ENCODE data around the gene IGFL2.
"Not testable (repeated sequence)": the region's sequence is repeated elsewhere in the genome, so short reads cannot be mapped to it uniquely, and the experiment has no call there.

The IGFL2 gene

GRCh38 chr19:46180701-46181387 is 32.8 kb downstream of the IGFL2 start:
- Histone ChIP-seq H3K27ac (ENCODE audit: low read length) (no peak overlapping the region), H3K9ac (ENCODE audit: low read depth, low read length) (no peak overlapping the region)

GRCh38 chr19:46181388-46181779 is 33.3 kb downstream of the IGFL2 start:
- Histone ChIP-seq H3K27me3 (ENCODE audit: insufficient read depth, low read length) (no peaks in the 10 kb centered on the region), H3K9me3 (ENCODE audit: insufficient read depth, low read depth, low read length) (no peaks in the 10 kb centered on the region), H3K4me1 (ENCODE audit: insufficient read depth, low read length) (no peaks in the 10 kb centered on the region), H3K9ac (ENCODE audit: low read depth, low read length) (no peak overlapping the region), H3K27ac (ENCODE audit: low read length) (no peak overlapping the region), H3K36me3 (ENCODE audit: insufficient read depth, low read depth, low read length) (no peaks in the 10 kb centered on the region), H3K4me3 (ENCODE audit: low read length) (no peak overlapping the region)

More at GRCh38 chr19:46180701-46181387, 32.8 kb downstream of the IGFL2 start:
- Histone ChIP-seq H3K36me3 (ENCODE audit: insufficient read depth, low read depth, low read length) (no peaks in the 10 kb centered on the region), H3K27me3 (ENCODE audit: insufficient read depth, low read length) (no peaks in the 10 kb centered on the region), H3K4me1 (ENCODE audit: insufficient read depth, low read length) (no peaks in the 10 kb centered on the region), H3K9me3 (ENCODE audit: insufficient read depth, low read depth, low read length) (no peaks in the 10 kb centered on the region), H3K4me3 (ENCODE audit: low read length) (no peak overlapping the region)

GRCh38 chr19:46182476-46182875 is 34.4 kb downstream of the IGFL2 start:
- H3K9me3 ChIP-seq (ENCODE audit: insufficient read depth, low read depth, low read length) = no peaks in the 10 kb centered on the region
- H3K4me3 ChIP-seq (ENCODE audit: low read length) = no peak overlapping the region
- no peaks in the 10 kb centered on the region for H3K27me3 ChIP-seq (ENCODE audit: insufficient read depth, low read length)
- H3K4me1 ChIP-seq (ENCODE audit: insufficient read depth, low read length) = no peaks in the 10 kb centered on the region
- H3K27ac ChIP-seq (ENCODE audit: low read length) = no peak overlapping the region
- no peaks in the 10 kb centered on the region for H3K36me3 ChIP-seq (ENCODE audit: insufficient read depth, low read depth, low read length)
- no peak overlapping the region for H3K9ac ChIP-seq (ENCODE audit: low read depth, low read length)

- H3K4me3 ChIP-seq (ENCODE audit: low read length); H3K27ac ChIP-seq (ENCODE audit: low read length); H3K36me3 ChIP-seq (ENCODE audit: insufficient read depth, low read depth, low read length); H3K9ac ChIP-seq (ENCODE audit: low read depth, low read length); H3K9me3 ChIP-seq (ENCODE audit: insufficient read depth, low read depth, low read length); H3K27me3 ChIP-seq (ENCODE audit: insufficient read depth, low read length); H3K4me1 ChIP-seq (ENCODE audit: insufficient read depth, low read length): not testable (repeated sequence)
These were observed 37.0 kb downstream of the IGFL2 start for GRCh38 chr19:46184775-46185710.

GRCh38 chr19:46186101-46186716 is 38.2 kb downstream of the IGFL2 start:
- no peak overlapping the region for H3K9ac ChIP-seq (ENCODE audit: low read depth, low read length)
- H3K4me3 ChIP-seq (ENCODE audit: low read length) = no peak overlapping the region
- H3K9me3 ChIP-seq (ENCODE audit: insufficient read depth, low read depth, low read length) = no peaks in the 10 kb centered on the region
- no peaks in the 10 kb centered on the region for H3K27me3 ChIP-seq (ENCODE audit: insufficient read depth, low read length)
- no peak overlapping the region for H3K27ac ChIP-seq (ENCODE audit: low read length)
- H3K4me1 ChIP-seq (ENCODE audit: insufficient read depth, low read length) = no peaks in the 10 kb centered on the region
- no peaks in the 10 kb centered on the region for H3K36me3 ChIP-seq (ENCODE audit: insufficient read depth, low read depth, low read length)

GRCh38 chr19:46186717-46187101 is 38.7 kb downstream of the IGFL2 start:
- no peaks in the 10 kb centered on the region for H3K4me1 ChIP-seq (ENCODE audit: insufficient read depth, low read length)
- no peak overlapping the region for H3K27ac ChIP-seq (ENCODE audit: low read length)
- no peaks in the 10 kb centered on the region for H3K27me3 ChIP-seq (ENCODE audit: insufficient read depth, low read length)
- no peaks in the 10 kb centered on the region for H3K36me3 ChIP-seq (ENCODE audit: insufficient read depth, low read depth, low read length)
- no peak overlapping the region for H3K9ac ChIP-seq (ENCODE audit: low read depth, low read length)
- H3K9me3 ChIP-seq (ENCODE audit: insufficient read depth, low read depth, low read length) = no peaks in the 10 kb centered on the region
- H3K4me3 ChIP-seq (ENCODE audit: low read length) = no peak overlapping the region

- no peaks in the 10 kb centered on the region for H3K27me3 ChIP-seq (ENCODE audit: insufficient read depth, low read length)
- H3K4me3 ChIP-seq (ENCODE audit: low read length) = no peak overlapping the region
- H3K4me1 ChIP-seq (ENCODE audit: insufficient read depth, low read length) = no peaks in the 10 kb centered on the region
- no peaks in the 10 kb centered on the region for H3K9me3 ChIP-seq (ENCODE audit: insufficient read depth, low read depth, low read length)
- no peaks in the 10 kb centered on the region for H3K36me3 ChIP-seq (ENCODE audit: insufficient read depth, low read depth, low read length)
- no peak overlapping the region for H3K27ac ChIP-seq (ENCODE audit: low read length)
- H3K9ac ChIP-seq (ENCODE audit: low read depth, low read length) = no peak overlapping the region
These were observed 42.2 kb downstream of the IGFL2 start for GRCh38 chr19:46189971-46190888.

- H3K27ac ChIP-seq (ENCODE audit: low read length) = no peak overlapping the region
- no peaks in the 10 kb centered on the region for H3K27me3 ChIP-seq (ENCODE audit: insufficient read depth, low read length)
These were observed 43.3 kb downstream of the IGFL2 start for GRCh38 chr19:46191356-46191755.

GRCh38 chr19:46191972-46192371 is 43.9 kb downstream of the IGFL2 start:
- Histone ChIP-seq H3K27ac (ENCODE audit: low read length) (no peak overlapping the region), H3K4me3 (ENCODE audit: low read length) (no peak overlapping the region), H3K36me3 (ENCODE audit: insufficient read depth, low read depth, low read length) (no peaks in the 10 kb centered on the region), H3K4me1 (ENCODE audit: insufficient read depth, low read length) (no peaks in the 10 kb centered on the region), H3K27me3 (ENCODE audit: insufficient read depth, low read length) (no peaks in the 10 kb centered on the region), H3K9me3 (ENCODE audit: insufficient read depth, low read depth, low read length) (no peaks in the 10 kb centered on the region), H3K9ac (ENCODE audit: low read depth, low read length) (no peak overlapping the region)

More at GRCh38 chr19:46191356-46191755, 43.3 kb downstream of the IGFL2 start:
- H3K36me3 ChIP-seq (ENCODE audit: insufficient read depth, low read depth, low read length) = no peaks in the 10 kb centered on the region
- H3K9me3 ChIP-seq (ENCODE audit: insufficient read depth, low read depth, low read length) = no peaks in the 10 kb centered on the region
- H3K9ac ChIP-seq (ENCODE audit: low read depth, low read length) = no peak overlapping the region
- no peaks in the 10 kb centered on the region for H3K4me1 ChIP-seq (ENCODE audit: insufficient read depth, low read length)
- no peak overlapping the region for H3K4me3 ChIP-seq (ENCODE audit: low read length)

- H3K9ac ChIP-seq (ENCODE audit: low read depth, low read length); H3K4me3 ChIP-seq (ENCODE audit: low read length); H3K9me3 ChIP-seq (ENCODE audit: insufficient read depth, low read depth, low read length); H3K27ac ChIP-seq (ENCODE audit: low read length); H3K4me1 ChIP-seq (ENCODE audit: insufficient read depth, low read length); H3K27me3 ChIP-seq (ENCODE audit: insufficient read depth, low read length); H3K36me3 ChIP-seq (ENCODE audit: insufficient read depth, low read depth, low read length): not testable (repeated sequence)
These were observed 44.6 kb downstream of the IGFL2 start for GRCh38 chr19:46192626-46192991.

GRCh38 chr19:46192992-46193650 is 45.1 kb downstream of the IGFL2 start:
- Histone ChIP-seq H3K9me3 (ENCODE audit: insufficient read depth, low read depth, low read length) (no peaks in the 10 kb centered on the region), H3K4me1 (ENCODE audit: insufficient read depth, low read length) (no peaks in the 10 kb centered on the region), H3K36me3 (ENCODE audit: insufficient read depth, low read depth, low read length) (no peaks in the 10 kb centered on the region), H3K4me3 (ENCODE audit: low read length) (no peak overlapping the region), H3K27me3 (ENCODE audit: insufficient read depth, low read length) (no peaks in the 10 kb centered on the region), H3K9ac (ENCODE audit: low read depth, low read length) (no peak overlapping the region), H3K27ac (ENCODE audit: low read length) (no peak overlapping the region)
